ENCODE results near the gene TBC1D5. TPM values are rescaled to one million over a fixed set of nuclear protein-coding genes. Genes with fewer than 3 reads are reported as not detected.

TBC1D5 gene
- total RNA-seq, 2 donors from 2014 or later = 46.8 to 71.1 TPM

GRCh38 chr3:17747174-17747889 lies 4.9 kb upstream of the TBC1D5 start:
- peaks cover 10% of the 10 kb centered on the region for H3K4me1 ChIP-seq
- H3K4me3 ChIP-seq = no peak overlapping the region
- TF ChIP-seq, protein P1, sequence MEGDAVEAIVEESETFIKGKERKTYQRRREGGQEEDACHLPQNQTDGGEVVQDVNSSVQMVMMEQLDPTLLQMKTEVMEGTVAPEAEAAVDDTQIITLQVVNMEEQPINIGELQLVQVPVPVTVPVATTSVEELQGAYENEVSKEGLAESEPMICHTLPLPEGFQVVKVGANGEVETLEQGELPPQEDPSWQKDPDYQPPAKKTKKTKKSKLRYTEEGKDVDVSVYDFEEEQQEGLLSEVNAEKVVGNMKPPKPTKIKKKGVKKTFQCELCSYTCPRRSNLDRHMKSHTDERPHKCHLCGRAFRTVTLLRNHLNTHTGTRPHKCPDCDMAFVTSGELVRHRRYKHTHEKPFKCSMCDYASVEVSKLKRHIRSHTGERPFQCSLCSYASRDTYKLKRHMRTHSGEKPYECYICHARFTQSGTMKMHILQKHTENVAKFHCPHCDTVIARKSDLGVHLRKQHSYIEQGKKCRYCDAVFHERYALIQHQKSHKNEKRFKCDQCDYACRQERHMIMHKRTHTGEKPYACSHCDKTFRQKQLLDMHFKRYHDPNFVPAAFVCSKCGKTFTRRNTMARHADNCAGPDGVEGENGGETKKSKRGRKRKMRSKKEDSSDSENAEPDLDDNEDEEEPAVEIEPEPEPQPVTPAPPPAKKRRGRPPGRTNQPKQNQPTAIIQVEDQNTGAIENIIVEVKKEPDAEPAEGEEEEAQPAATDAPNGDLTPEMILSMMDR (IDR thresholded peaks at IDR 0.05) = no peak
- no peak for TF ChIP-seq POLR2A (IDR thresholded peaks at IDR 0.05)
- H3K27me3 ChIP-seq = no peaks in the 10 kb centered on the region
- no peak overlapping the region for H3K27ac ChIP-seq
- H3K36me3 ChIP-seq (replicated peaks in 1 of 2; ENCODE audit: insufficient read depth in 1 of 2, low read depth in 2 of 2) = no peaks in the 10 kb centered on the region
- no peak for DNase-seq
- no peak for ATAC-seq
- 87 to 95% methylated on average over 6 of the region's 6 CpGs for WGBS, 2 donors
- H3K9me3 ChIP-seq = no peaks in the 10 kb centered on the region
- intact Hi-C loops (cut with DNase I) = no loop called here

GRCh38 chr3:17745894-17746293 lies 3.5 kb upstream of the TBC1D5 start:
- ATAC-seq = no peak
- intact Hi-C loops (cut with DNase I) = no loop called here
- 32 to 47% methylated on average over 2 of the region's 2 CpGs for WGBS, 2 donors

DNA sequence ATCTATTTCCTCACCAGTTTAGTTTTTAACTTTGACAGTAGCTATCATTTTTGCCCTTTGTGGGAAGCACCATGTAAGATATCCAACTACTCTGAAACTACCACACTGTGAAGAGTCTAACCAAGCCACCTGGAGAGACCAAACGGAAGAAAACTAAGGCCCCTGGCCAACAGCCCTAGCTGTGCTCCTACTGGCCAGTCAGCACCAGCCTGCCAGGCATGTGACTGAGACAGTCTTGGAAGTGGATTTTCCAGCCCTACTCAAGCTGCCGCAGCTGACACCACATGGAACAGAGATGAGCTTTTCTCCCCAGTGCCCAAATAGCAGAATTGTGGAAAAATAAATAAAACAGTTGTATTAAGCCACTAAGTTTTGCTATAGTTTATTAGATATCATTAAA lies 2.9 kb upstream of the TBC1D5 start:
- Histone ChIP-seq H3K36me3 (replicated peaks in 1 of 2; ENCODE audit: insufficient read depth in 1 of 2, low read depth in 2 of 2) (no peaks in the 10 kb centered on the region), H3K27ac (no peak overlapping the region), H3K4me1 (peaks cover 21% of the 10 kb centered on the region), H3K4me3 (no peak overlapping the region), H3K9me3 (no peaks in the 10 kb centered on the region), H3K27me3 (no peaks in the 10 kb centered on the region)
- DNase-seq (peak in 2 of 4 donors; percentile 42 to 51), ATAC-seq (no peak)
- intact Hi-C loops (cut with DNase I) = no loop called here
- no peak for TF ChIP-seq POLR2A (IDR thresholded peaks at IDR 0.05)
- TF ChIP-seq, protein P1 (IDR thresholded peaks at IDR 0.05) = no peak
- 68 to 69% methylated on average over 2 of the region's 2 CpGs for WGBS, 2 donors

More at GRCh38 chr3:17745894-17746293, 3.5 kb upstream of the TBC1D5 start:
- no peak for DNase-seq
- no peak overlapping the region for H3K27ac ChIP-seq
- TF ChIP-seq, protein P1 (IDR thresholded peaks at IDR 0.05) = no peak
- no peak for TF ChIP-seq POLR2A (IDR thresholded peaks at IDR 0.05)
- peaks cover 15% of the 10 kb centered on the region for H3K4me1 ChIP-seq
- no peak overlapping the region for H3K4me3 ChIP-seq
- H3K36me3 ChIP-seq (replicated peaks in 1 of 2; ENCODE audit: insufficient read depth in 1 of 2, low read depth in 2 of 2) = no peaks in the 10 kb centered on the region
- no peaks in the 10 kb centered on the region for H3K27me3 ChIP-seq
- H3K9me3 ChIP-seq = no peaks in the 10 kb centered on the region

DNA sequence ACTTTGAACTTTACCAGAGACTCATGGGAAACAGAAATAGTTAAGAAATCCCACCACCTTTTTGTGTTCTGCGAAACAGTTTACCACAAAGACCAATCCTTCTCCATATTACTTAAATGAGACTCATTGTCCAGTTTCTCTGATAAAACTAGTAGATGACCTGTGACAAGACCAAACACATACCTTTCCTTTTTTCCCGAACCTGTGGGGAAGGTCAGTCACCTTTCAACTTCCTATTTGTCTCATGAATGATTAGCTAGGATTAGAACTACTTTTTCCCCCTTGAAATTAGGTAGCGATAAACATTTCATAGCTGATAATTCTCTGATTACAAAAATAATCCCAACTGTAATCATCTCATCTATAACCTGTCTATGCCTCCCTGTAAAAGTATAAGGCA lies 2.3 kb upstream of the TBC1D5 start:
- H3K36me3 ChIP-seq (replicated peaks in 1 of 2; ENCODE audit: insufficient read depth in 1 of 2, low read depth in 2 of 2) = no peaks in the 10 kb centered on the region
- WGBS, 2 donors = 66 to 73% methylated on average over 3 of the region's 3 CpGs
- H3K27ac ChIP-seq = no peak overlapping the region
- ATAC-seq (no peak), DNase-seq (no peak)
- TF ChIP-seq, protein P1 (IDR thresholded peaks at IDR 0.05) = no peak
- TF ChIP-seq POLR2A (IDR thresholded peaks at IDR 0.05) = no peak
- H3K27me3 ChIP-seq = no peaks in the 10 kb centered on the region
- H3K9me3 ChIP-seq = no peaks in the 10 kb centered on the region
- H3K4me3 ChIP-seq = no peak overlapping the region
- peaks cover 27% of the 10 kb centered on the region for H3K4me1 ChIP-seq
- intact Hi-C loops (cut with DNase I) = no loop called here

DNA sequence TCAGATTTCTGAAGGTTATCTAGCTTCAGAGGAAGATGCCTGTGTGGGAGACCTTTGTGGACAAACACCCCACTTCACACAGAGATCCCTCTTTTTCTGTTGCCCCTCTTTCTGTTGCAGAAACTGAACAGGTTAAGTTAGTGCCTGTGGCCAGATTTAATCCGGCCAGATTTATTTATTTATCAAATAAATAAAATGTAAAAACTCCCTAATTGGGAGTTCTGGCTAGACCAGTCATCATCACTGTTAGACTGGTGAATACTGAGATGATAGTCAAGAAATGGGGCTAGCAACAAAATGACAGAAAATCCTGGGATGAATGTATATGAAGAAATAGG lies 1.2 kb upstream of the TBC1D5 start:
- 3 to 35% methylated on average over 1 of the region's 1 CpG for WGBS, 2 donors
- Histone ChIP-seq H3K4me3 (no peak overlapping the region), H3K9me3 (no peaks in the 10 kb centered on the region), H3K27ac (peak overlapping the region in 3 of 4 donors; percentile 98 to 100 (median 99)), H3K27me3 (no peaks in the 10 kb centered on the region), H3K4me1 (peaks cover 36% of the 10 kb centered on the region), H3K36me3 (replicated peaks in 1 of 2; ENCODE audit: insufficient read depth in 1 of 2, low read depth in 2 of 2) (no peaks in the 10 kb centered on the region)
- TF ChIP-seq, protein P1 (IDR thresholded peaks at IDR 0.05) = no peak
- no peak for TF ChIP-seq POLR2A (IDR thresholded peaks at IDR 0.05)
- intact Hi-C loops (cut with DNase I) = no loop called here
- no peak for ATAC-seq
- no peak for DNase-seq
